ENCODE results near the gene MTHFD1L.
"Not testable (repeated sequence)": the region's sequence is repeated elsewhere in the genome, so short reads cannot be mapped to it uniquely, and the experiment has no call there.

MTHFD1L gene

DNA sequence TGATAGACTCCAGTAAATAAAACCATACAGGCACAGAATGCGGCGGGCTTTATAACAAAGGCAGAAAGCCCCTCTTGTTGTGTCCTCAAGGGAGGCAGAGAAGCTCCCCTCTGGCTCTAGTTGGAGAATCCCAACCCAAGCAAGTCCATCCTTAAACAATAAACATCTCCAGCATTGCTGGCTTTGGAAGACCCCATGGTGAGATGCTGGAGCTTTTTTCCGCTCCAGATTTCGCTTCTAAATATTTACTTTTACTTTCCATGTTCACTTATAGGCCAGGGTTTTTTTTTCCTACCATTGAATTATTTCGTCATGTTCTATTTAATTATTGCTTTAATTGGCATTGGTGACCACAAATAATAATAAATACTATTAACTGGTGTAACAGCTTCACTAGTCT lies 176.2 kb downstream of the MTHFD1L start:
- no peak for DNase-seq (ENCODE audit: low spot score)

DNA sequence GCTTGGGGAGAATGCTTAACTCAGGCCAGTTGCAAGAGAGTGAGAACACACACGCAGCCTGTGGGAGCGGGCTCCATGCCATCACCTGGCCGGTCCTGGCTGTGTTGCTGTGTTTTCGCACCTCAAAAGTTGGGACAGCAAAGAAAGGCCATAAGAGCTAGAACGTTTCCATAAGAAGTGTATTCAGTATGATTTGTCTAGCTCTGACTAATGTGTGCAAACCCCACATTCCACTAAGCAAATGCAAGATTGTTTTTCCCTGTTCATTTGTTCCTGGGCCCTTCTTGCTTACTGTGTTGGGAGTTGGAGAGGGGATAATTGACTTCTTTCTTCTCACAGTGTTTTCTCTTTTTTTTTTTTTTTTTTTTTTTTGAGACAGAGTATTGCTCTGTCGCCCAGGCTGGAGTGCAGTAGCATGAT lies 177.4 kb downstream of the MTHFD1L start:
- not testable (repeated sequence) for DNase-seq (ENCODE audit: low spot score)

DNA sequence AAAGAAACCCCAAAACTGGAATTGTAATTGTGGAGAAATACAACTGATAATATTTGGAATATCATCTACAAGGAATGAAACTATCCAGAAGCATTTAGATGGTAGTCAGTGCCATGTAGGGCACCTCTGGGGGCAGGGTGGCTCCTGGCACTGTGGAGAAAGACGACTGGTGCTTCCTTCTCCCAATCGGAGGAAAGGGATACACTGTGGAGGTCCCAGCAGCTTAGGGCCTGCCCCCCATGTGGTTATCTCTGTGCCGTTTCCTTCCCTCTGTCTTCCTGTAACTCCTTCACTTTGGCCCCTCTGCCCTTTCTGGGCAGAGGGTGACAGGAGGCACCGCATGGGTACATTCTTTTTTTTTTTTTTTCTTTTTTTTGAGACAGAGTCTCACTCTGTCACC lies 178.4 kb downstream of the MTHFD1L start:
- DNase-seq (ENCODE audit: low spot score) = no peak

DNA sequence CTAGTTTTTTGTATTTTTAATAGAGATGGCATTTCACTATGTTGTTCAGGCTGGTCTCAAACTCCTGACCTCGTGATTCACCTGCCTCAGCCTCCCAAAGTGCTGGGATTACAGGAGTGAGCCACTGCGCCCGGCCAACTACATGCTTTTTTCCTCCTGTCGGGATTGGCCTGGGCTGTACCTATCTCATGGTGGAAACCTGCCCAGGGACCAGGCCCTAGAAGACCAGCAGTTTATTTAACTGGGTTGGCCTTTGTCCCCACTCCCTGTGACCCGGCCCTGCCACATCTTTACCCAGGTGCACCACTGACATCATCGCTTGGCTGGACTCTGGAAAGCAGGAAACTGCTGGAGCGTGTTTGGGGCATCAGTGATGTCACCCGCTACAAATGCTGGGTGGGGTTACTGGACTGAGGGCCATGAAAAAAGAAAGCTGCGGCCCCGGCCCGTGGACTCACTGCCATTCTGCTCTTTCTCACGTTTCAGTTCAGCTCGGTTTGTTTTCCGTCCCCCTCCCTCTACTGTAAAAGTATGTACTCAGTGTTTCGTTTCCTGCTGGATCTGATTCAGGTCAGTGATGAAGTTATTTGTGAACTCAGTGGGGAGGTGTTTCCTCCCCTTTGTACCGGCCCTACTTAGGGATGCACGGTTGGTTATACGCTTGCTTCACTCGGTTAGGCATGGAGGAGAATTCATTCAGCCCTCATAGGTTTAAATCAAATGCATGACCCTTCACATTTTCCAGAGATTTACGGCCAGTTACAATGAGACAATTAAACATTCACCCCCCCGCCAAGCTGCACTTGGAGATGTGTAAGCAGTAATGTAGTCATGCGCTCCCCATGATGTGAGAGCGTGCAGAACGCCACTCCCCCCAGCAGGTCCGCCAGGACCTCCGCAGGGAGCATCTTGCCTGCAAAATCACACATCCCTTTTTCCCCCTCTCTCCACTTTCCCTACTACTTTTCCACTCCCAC lies 179.3 kb downstream of the MTHFD1L start:
- DNase-seq (ENCODE audit: low spot score) = peak; percentile 53

DNA sequence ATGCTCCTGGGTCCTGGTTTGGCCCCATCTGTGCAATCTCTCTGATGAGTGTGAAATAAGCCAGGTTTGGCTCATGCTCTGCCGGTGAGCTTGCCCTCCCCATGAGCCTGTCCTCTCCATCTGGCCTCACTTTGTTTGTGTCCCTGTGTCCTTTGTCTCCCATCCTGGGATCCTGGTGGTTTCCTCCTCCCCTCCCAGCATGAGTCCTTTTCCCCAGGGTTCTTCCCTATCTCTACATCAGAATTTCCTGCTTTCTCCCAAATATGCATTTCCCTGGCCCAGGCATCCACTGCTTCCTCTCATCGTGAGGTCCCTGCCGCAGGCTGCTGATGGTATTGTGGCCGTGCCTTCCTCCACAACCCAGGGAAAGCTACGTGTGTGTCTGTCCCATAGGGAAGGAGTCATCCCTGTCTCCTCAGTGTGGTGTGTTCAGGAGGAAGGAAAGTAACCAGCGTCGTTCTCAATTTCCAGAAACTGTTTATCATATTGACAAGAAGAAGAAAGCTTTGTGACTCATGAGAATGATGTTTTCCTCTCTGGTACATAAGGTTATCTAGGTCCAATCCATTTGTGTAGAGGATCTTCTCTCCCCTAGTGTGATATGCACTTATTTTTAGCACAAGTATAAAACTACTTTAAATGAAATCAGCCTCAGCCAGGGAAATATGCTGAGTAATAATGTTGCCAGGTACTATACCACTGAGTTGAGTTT lies 180.2 kb downstream of the MTHFD1L start:
- DNase-seq (ENCODE audit: low spot score) = peak; percentile 42

DNA sequence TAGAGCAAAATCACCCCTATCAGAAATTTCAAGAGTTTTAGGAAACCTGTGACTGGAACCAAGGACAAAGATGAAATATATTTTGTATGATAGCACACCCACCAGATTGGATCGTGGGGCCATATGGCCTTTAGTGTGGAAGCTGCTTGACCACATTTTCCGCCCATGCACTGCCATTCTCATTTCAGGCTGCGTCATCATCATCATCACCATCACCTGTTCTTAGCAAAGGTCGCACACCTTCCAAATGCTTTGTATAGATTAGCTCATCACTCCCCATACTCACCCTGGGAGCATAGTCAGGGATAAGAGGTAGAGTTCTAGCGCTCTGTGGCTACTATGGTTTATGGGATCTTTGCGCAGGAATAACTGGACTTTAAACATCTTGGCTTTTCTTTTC lies 185.7 kb downstream of the MTHFD1L start:
- DNase-seq (ENCODE audit: low spot score) = no peak

DNA sequence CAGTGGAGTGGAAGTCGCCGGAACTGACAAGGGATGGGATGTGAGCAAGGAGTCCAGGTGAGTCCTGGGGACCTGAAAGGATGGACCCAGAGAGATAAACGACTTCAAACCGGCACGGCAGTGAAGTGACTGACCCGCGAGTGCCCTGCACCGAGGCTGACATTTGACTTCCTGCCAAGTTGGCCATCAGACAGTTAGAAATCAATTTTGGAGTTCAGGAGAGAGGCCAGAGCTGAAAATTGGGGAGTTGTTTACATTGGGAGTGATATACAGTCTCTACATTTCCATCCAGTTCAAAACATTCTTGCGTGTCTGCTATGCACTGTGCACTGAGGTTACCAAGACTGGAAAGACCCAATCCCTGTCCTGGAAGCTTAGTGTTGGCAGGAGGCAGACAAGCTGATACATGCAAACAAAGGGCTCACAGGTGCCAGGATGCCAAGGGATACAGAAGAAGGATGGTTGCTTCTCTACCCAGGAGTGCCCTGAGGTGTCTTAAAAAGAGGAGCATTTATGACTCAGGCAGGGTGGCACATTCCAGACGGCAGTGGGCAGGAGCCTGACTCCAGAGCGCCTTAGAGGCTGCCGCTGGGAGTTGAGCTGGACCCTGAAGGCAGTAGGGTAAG lies 186.6 kb downstream of the MTHFD1L start:
- no peak for DNase-seq (ENCODE audit: low spot score)

DNA sequence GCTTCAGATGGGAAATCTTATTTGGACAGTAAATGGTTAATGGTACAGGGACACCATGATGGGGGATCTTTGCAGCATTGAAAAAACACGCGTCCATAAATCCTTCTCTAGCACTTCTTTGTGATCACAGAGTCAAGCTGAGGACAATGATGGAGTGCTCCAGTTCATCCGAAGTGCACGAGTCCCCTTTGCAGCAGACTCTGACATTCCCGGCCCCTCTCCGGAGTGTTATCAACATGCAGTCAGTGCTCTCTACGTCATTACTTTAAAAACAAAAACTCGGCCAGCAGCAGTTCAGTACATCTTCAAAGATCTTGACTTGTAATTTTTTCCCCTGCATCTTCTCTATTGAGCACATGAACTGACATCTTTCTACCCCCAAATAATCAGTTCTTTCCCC lies 188.8 kb downstream of the MTHFD1L start:
- DNase-seq (ENCODE audit: low spot score) = no peak

DNA sequence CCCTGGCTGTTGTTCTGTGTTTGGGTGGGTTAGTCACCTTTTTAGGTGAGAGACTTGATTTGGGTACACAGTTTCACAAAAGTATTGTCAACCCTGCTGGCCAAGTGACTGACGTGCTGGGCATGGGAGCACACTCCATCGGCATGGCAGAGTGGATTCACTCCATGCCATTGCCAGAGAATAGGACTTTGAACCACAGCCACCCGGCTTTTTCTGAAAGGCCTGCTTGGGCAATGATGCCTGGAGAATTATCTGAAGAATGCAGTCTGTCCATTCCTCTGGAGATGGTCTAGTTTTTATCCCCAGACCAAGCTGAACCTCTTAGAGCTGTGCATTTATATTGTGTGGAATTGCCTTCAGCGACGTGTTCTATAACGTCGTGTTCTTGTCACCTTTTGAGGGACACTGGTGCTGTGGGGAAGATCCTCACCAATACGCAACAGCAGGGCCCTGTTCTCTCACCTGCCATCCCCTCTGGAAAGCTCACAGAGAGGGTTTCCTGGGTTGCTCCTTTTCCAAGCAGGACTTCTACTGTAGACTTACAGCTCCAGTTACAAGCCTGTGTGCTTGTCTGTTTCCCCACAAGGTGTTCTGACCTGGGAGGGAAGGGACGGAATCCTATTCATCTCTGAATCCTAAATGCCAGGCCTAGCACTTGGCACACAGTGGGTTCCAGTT lies 190.9 kb downstream of the MTHFD1L start:
- no peak for DNase-seq (ENCODE audit: low spot score)

DNA sequence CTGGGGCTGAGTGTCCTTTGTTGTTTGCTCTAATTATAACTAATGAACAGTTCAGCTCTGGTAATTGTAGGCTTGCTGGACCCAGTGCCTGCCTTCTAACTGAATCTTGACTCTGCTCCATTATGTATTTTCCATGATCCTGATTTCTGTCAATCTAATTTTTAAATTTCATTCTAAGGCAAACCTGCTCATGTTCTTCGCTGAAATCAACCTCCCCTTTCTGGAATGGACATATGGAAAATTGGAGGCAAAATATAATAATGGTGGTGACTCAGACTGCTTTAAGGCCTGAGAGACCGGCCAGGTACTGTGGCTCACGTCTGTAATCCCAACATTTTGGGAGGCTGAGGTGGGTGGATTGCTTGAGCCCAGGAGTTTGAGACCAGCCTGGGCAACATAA lies 191.6 kb downstream of the MTHFD1L start:
- no peak for DNase-seq (ENCODE audit: low spot score)

DNA sequence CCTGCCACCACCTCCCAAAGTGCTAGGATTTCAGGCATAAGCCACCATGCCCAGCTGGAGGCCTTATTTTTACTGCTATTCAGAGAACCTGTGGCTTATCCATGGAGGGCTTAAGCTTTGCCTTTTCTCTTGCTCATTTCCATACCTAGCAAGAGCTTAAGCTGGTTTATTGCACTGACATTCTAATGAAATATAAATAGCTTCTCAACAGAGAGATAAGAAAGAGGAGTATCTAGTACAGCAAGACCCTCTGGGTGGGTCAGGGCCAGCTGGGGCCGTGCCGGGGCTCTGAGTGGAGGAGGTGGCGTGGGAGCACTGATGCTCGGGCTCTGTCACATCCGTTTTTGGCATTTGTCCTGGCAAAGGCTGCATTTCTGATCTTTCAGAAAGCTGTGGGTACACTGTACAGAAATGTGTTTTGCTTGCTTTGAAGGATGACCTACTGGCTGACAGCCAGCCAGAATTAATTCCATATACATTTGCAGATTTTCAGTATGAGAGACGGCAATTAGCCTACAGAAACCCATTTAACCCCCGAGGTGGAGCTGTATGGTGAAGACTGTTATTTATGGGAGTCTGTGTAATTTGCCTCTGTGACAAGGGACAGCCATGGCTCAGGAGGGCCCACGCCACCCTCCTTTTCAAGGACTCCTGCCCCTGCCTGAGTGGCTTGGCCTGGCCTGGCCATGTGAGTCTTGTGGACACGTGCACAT lies 192.7 kb downstream of the MTHFD1L start:
- DNase-seq (ENCODE audit: low spot score) = no peak

DNA sequence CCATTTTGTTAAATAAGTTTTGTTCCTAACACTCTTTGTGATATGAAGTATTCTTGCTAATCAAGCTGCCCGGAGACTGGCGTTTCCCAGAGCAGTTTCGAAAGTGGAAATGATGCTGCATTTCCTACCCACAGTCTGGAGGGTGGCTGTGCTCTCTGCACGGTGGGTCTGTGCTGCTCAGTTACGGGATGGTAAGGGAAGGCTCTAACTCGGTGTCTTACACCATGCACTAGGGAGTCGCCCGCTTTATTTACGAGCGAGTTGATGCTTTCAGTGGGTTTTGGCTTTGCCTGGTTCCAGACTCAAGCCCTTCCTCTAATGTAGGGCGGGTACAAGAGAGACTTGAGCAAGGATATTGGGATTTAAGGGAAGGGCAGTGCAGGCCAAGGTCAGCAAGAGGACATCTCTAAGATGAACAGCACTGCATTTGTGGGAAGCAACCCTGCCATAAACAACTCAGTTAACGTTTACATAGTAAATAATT lies 194.2 kb downstream of the MTHFD1L start:
- DNase-seq (ENCODE audit: low spot score) = no peak

DNA sequence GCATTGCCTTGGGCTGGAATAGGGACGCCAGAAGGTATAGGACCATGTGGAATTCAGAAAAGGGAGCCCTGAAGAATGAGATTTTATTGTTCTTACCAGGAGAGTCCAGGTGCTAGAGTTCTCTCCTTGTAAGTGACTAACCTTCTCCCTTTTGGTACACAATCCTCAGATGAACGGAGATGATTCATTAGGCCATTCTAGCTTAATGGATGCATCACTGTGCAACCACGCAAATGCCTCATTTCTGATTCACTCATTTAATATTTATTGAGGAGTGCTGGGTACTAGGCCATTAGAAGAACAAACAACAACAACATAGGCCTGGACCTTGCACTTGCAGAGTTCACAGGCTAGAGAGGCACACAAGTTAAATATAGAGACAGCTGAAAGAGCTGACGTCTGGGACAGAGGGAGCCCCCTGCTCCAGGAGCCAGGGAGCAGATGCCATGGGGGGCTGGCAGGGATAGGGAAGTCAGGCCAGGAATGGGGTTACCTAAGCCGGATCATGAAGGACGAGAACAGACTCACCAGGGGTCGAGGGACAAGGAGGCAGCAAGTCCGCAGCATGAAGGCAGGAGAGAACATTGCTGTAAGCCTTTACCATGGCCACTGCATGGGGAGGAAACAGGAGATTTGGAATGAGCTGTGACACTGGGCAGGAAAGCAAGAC lies 194.7 kb downstream of the MTHFD1L start:
- peak; percentile 71 for DNase-seq (ENCODE audit: low spot score)

DNA sequence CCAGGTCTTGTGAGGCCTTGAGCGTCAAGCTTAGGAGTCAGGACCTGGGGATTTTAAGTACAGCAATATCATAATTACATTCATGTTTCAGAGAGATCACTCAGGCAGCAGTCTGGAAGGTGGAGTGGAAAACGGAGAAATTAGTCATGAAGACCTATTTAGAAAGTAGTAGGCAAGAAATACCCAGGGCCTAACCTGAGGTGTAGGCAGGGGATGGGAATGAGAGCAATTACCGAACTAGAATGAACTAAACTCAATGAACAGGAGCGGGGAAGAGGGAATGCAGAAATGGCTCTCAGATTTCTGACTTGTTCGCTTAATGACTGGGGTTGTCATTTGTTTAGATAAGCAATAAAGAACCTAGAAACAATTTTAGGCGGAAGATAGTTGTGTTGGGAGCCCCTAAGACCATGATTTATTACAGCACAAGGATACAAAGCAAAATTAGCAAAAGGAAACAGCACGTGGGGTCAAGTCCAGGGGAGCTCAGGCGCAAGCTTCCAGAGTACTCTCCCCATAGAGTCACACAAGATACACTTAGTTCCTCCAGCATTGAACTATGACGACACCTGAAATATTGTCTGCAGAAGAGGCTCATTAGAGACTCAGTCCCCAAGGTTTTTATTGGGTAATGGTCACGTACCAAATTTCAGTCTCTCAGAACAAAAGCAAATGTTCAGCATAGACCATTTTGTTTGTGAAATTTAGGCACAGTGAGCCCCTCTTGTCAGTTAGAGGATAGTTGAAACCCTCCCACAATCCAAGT lies 195.4 kb downstream of the MTHFD1L start:
- no peak for DNase-seq (ENCODE audit: low spot score)

DNA sequence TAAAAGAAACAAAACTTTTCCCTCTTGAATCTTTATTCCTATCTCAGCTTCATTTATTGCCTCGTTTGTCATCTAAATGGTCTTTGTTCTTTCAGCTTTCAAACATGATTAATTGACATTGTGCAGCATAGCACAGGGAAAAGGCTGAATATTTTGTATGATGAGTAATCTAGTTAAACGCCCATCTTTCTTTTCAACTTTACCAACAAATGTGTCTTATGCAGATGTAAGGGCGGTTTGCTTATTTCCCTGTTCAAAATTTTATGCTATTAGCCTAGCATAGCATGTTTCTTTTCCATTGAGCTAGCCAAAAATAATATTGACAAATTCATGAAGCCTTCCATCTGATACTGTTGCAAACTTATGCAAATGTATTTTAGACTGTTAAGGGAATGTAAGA lies 197.8 kb downstream of the MTHFD1L start:
- DNase-seq (ENCODE audit: low spot score) = no peak

DNA sequence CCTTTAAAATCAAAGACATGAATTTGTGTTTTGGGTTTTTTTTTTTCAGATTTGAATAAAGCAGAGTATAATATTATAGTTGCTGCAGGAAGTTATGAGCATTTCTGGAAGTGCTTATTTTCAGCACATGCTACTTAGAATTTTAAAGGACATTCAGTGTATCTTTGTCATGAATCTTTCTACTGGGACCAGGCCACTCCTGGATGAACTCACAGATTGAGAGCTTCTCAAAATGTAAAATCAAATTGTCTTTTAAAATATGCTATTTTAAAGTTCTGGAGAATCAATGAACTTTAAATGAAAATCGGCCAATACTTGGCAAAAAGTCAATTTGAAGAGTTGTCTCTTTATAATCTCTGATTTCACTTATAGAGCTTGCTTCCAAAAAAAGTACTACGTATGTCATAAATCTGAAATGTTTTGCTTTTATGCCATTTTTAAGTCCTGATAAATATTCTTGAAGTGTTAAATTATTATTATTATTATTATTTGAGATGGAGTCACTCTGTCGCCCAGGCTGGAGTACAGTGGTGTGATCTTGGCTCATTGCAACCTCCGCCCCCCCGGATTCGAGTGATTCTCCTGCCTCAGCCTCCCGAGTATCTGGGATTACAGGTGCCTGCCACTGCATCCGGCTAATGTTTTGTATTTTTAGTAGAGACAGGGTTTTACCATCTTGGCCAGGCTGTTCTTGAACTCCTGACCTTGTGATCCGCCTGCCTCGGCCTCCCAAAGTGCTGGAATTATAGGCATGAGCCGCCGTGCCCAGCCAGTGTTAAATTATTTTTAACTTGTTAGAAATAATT lies 198.5 kb downstream of the MTHFD1L start:
- DNase-seq (ENCODE audit: low spot score) = no peak

DNA sequence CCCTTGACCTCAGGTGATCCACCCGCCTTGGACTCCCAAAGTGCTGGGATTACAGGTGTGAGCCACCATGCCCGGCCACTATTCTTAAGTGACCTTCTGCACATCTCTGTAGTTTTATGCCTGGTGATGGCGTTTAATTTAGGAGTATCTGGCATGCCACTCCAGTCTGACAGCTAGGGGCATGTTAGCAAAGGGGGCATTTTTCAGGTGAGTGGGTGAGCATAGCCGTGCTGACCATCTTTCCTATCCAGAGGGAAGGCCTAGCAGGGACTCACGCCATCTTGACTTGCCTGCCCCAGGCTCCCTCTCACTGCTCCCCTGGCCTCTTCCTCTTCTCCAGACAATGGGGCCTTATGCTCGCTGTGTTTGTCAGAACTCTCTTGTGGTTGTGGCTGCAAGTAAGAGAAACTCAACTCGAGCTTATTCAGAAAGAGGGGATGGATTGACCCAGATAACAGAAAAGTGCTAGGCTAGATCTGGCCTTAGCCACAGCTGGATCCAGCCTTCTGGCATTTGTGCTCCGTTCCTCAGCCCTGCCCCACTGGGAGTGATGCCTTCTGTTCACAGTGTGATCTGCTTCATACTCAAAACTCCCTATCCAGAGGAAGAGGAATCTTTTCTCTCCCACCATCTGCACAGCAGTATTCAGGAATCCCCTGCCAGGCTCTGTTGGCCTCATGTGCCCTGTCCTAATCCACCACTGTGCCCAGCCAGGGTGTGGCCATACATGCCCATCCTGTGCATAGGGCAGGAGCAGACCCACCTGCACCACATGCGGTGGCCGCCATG lies 199.7 kb downstream of the MTHFD1L start:
- DNase-seq (ENCODE audit: low spot score) = no peak

Data from hepatic stellate cell (primary cell).